HG03060 (cell line): ENCODE data around the gene GSTM4.

ENCODE experiments used
- ATAC-seq: cut with Tn5 transposase; IDR thresholded peaks from one replicate; pipeline ENCODE4 v1.9.1; 2021; ENCODE audit warnings: low read depth, moderate number of reproducible peaks; ENCODE audit not compliant: unreplicated experiment

Gene GSTM4

DNA sequence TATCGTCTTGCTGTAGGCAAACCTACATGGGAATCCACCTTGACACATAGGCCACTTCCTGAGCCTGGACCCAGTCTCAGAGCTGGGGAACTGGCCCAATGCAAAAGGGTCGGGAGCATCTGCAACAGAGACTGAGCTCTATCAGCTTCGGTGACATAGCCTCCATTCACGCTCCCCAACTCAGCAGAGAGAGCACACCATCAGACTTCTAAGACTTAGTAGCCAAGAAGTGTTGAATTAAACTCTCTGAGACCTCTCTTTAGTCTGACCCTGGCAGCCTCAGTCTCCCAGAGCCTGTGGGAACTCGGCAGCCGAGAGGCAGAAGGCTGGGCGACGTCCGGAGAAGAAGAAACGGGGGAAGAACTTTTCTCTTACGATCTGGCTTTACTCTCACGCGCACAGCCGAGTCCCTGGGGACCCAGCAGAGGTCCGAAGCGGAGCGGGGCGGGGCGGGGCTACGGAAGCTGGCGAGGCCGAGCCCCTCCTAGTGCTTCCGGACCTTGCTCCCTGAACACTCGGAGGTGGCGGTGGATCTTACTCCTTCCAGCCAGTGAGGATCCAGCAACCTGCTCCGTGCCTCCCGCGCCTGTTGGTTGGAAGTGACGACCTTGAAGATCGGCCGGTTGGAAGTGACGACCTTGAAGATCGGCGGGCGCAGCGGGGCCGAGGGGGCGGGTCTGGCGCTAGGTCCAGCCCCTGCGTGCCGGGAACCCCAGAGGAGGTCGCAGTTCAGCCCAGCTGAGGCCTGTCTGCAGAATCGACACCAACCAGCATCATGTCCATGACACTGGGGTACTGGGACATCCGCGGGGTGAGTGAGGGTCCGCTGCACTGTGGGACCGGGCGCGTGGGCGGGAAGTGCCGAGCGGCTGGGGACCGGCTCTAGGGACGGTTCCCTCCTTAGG is at the start of gene GSTM4:
Gene GSTM4 (plus strand): TSS at position 485 of the 905 bp plus-strand sequence. CDS start 291 bp downstream, at position 776.
- ATAC-seq = no peak

GRCh38 chr1:109609881-109610280 is 46.0 kb upstream of the GSTM4 start:
- no peak for ATAC-seq

- no peak for ATAC-seq
Measured at GRCh38 chr1:109610609-109611307, 45.1 kb upstream of the GSTM4 start.

GRCh38 chr1:109611308-109611990 is 44.5 kb upstream of the GSTM4 start:
- no peak for ATAC-seq

DNA sequence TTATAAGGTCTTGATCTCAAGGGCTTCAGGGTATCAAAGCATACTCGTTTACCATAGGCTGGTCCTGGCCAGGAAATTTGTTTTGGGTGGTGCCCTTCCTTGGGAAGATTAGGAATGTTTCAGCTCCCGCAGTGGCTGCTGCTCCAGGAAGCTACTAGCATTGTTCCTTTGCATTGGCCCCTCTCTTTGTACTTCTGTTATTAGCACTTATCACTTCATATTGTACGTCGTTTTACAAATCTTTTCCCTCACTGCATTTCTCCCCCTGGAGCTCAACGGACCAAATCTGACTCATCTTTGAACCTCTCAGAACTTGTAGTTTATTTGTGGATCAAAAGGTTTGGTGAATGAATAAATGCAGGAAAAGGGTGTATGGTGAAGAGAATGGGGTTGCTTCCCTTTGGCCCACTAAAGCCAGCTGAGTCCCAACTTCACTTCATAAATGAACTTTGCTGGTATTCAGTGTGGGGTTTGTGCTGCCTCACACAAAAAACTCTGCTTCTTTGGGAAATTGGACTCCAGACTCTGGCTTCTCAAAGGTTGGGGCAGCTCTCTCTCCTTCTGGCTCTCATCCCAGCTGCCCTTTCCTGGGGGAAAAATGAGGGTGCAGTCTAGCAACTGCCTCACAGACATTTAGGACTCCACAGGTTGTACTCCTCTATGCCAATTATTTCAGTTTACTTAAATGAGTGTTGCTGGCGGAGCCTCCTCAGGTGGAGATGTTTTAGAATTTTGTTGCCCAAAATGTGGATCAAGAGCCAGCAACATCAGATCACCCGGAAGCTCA is 42.3 kb upstream of the GSTM4 start:
- no peak for ATAC-seq

- no peak for ATAC-seq
Measured at GRCh38 chr1:109615879-109616278, 40.0 kb upstream of the GSTM4 start.

DNA sequence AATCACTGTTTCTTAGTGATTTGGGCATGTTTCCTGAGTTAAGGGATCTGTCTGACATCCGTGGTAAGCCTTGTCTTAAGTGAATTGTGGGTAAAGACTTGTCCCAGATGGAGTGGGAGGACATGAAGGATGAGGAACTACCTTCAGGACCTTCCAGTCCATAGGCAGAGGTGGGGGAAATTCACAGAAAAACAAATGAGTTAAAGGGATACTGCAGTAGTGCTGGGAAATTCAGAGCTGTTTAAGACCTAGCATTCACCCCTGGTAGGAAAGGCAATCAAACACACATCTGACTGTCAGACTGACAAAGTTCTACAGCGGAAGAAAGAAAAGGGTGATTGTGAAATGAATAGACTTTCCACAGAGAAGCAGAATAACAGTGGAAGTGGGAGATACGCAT is 39.5 kb upstream of the GSTM4 start:
- no peak for ATAC-seq

DNA sequence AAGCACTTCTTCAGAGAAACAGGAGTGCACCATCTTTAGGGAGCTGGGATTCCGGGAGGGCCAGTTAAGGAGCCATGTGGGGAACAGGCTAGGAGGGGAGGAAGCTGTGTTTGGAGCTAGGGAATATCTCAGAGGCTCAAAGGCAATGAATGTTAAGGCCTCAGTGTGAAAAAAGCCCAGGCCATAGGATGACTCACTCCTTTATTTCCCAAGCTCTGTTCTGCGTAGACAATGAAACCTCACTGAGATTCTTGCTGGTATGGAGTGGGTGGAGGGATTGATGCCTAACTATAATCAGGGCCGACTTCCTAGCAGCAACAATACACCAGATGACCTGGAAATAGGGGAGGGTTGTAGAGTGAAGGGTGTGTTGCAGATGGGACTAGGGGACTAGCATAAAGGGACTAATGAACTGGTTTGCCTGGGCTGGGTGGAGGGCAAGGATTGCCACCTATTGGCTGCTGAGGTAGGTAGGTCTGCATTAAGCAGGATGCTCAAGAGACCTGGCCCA is 38.6 kb upstream of the GSTM4 start:
- no peak for ATAC-seq

- no peak for ATAC-seq
Measured at GRCh38 chr1:109618661-109619575, 37.0 kb upstream of the GSTM4 start.

DNA sequence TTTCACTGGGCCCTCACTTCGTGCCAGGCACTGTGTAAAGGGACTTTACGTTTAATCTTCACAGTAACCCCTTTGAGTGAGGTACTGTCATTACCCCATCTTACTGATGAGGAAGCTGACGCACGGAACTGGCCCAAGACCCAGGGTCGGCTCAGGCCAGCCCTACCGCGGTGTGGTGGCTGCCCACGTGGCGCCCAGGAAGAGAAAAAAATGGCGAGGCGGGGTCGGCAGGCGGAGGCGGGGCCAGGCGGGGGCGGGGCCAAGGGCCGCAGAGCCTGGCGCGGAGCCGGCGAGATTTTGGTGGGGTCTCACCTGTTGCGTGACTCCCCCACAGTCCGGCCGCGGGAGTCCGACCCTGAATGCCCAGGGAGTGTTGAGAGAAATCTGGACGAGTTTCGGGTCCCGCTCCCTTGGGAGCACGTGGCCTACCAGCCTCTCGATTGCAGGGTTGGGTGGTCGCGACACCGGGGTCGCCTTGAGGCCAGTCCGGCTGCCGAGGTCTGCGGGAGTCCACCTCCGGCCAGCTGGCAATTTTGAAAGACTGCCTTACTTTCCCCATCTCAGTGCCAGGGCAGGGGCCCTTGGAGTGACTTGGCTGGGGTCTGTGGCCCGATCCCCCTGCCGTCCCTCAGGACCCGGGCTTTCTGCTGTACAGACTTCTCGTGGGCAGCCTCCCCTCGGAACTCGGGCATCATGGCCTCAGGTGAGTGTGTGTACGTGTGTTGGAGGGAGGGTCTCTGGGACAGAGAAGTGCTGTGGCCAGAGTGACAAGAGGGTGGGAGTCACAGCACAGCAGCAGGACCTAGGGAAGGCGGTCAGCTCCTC is 36.1 kb upstream of the GSTM4 start, which contains the start of the genes AMPD2 and GNAT2:
Gene AMPD2 (plus strand): TSS at position 262 of the 825 bp plus-strand sequence. CDS start 1,339 bp downstream, outside the sequence.
Gene GNAT2 (minus strand): TSS at position 41 of the 825 bp plus-strand sequence. CDS start 6,746 bp downstream, outside the sequence.
- no peak for ATAC-seq

GRCh38 chr1:109620401-109620791 is 35.5 kb upstream of the GSTM4 start:
- no peak for ATAC-seq

DNA sequence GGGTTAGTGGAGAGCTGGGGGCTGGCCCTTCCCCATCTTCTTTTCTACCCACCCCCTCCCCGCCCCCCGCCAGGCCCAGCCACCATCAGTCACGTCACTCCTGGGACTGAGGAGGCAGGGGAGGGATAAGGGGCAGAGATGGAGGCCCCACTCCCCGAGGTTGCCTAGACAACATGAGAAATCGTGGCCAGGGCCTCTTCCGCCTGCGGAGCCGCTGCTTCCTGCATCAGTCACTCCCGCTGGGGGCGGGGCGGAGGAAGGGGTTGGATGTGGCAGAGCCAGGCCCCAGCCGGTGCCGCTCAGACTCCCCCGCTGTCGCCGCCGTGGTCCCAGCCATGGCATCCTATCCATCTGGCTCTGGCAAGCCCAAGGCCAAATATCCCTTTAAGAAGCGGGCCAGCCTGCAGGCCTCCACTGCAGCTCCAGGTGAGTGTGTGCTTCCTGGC is 35.0 kb upstream of the GSTM4 start:
- peak; percentile 56 for ATAC-seq

DNA sequence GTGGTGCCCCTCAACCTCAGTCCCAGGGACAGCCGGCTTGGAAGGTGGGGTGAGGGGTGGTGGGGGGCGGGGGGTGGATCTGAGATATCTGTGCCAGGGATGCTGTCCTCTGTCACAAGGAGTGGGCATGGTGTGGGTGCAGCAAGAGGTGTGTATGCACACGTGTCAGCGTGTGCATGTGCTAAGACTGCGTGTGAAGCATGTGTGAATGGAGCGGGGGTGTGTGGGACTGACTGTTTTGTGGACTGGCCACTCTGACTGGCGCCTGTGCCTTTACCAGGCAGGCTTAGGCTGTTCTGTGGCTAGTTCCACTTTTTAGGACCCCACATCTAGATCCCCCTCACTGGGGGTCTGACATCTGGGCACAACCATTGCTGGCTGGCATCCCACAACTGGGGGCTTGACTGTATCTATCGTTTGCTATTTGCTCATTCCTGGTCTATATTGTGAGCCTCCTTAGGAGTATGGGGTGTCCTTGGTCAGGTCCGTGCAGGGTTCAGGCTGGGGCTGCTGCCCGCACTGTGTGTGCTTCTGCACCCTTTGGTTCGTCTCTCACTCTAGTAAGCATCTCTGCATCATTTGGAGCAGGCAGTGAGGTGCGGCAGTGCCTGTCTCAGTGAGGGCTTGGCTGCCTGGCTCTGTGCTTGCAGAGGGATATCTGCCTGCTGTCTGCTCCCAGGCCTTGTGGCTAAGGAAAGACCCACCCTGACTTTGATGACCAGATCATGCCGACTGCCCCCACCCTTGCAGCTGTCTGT is 34.3 kb upstream of the GSTM4 start:
- ATAC-seq = no peak

DNA sequence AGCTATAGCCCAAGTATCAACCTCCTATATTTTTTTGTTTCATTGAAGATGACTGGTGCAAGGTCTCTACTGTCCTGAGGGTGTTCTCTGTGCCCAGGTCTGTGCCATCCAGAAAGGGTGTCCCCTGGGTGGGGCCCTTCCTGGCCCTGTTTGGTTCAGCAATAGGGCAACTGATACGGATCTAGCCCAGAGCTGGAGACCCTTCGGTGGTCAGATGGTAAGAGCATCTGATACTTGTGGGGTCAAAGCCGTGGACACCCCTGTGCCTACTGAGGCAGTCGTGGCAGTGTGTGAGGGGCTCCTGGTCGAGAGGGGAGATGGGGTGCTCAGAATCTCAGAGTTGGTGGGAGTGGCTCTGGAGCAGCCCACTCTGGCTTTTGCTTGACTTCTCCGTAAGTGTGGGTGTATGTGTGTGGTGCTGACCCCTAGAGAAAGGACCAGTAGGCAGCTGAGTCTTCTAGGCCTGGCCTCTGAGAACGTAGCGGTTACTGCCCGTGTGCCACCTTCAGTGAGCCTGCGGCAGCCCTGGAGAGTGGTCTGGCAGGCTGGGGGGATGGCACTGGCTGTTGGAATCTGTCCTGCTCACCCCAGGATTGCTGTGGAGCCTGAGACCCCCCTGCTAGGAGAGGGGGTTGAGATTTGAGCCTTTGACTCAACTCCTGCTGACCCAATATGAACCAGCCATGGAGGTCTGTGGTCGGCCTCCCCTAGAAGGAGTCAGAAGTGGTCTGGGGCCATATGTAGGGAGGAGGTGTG is 33.6 kb upstream of the GSTM4 start:
- ATAC-seq = no peak

DNA sequence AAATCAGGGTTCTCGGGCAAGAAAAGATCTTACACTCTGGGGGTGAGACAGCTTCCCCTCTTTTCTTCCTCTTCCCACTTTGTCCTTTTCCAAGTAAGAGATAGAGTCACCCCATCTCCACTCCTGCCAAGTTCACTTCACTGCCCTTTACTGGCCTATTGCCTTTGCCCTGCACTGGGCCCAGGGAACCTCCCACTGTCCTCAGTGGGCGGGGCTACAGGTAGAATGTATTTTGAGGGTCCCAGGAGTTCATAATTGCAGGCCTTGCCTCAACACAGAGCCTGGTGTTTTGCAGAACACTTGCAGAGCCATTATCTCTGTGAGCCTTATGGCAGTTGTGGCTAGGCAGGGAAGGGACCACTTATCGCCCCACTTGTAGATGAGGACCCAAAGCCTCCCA is 33.0 kb upstream of the GSTM4 start:
- ATAC-seq = no peak

DNA sequence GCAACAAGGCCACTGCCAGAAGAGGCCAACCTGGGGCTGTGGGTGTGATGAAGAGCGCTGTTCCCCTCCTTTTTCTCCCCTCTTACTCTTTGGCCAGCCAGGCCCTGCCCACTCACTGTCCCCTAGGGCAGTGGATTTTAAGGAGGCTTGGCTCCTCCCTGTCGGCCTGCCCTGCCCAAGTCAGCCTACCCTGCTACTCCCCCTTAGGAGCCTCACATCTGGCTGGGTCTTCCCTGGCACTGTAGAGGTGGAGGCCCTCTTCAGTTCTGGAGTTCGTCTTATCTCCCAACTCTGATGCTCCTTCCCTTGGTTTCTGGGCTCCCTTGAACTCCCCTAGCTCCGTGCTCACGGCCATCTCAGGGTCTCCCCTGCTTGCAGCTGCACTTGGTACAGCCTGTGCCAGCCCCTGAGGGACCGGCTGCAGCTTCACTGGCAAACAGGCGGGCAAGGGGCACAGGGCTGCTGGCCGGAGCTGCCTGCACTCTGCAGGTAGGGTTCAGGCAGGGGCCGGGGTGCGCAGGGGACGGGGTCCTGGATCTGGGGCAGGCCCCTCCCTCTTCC is 32.2 kb upstream of the GSTM4 start:
- ATAC-seq = no peak
